Activated CD8-positive, alpha-beta memory T cell treated with anti-CD3 and anti-CD28 coated beads, Interleukin-2, amount 50 U/mL, for 1 hour (primary cell): Measurements from ENCODE around the gene ZNF341.

Experiments used
- DNase-seq: peaks from one replicate; pipeline ENCODE4 v3.0.0-alpha.2; 2020; ENCODE audit errors: extremely low read depth

The ZNF341 gene

DNA sequence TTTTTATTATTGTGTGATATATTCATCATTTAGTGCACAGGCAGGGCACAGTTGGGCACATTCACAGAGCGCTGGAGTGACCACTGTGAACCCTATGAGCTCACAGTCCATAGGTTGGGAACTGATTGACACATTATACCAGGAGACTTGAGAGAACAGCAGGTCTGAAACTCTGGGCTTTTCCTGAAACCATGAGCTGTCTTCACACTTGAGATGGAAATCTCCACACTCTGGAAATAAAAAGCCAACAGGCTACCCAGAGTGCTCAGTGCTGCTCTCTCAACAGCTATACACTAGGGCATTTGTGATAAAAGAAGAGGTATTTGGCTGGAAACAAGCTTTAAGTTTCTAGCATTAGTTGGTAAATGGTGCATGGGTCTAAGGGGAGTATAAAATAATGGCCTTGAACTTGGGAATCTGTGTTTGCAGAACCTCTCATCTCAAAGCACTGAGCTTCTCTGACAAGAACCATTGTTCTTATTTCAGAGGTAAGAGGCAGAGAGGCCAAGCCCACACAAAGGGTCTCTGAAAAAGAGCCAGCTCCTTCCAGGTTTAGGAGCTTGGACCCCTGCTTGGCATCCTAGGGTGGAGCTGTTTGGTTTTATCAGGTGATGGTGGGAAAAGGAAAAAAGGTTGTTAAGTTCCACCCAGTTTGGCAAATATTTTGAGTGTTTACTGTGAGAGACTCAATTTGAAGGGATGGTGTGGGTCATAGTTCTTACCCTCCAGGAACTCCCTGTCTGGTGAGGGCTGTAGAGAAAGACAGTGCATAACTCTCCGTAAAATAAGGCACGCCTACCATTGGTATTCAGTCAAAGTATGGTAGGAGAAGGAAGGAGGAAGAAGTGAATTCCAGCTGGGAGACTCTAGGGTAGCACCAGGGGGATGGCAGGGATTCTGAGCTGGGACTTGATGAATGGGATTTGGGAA lies 93.8 kb downstream of the ZNF341 start:
- no peak for DNase-seq

DNA sequence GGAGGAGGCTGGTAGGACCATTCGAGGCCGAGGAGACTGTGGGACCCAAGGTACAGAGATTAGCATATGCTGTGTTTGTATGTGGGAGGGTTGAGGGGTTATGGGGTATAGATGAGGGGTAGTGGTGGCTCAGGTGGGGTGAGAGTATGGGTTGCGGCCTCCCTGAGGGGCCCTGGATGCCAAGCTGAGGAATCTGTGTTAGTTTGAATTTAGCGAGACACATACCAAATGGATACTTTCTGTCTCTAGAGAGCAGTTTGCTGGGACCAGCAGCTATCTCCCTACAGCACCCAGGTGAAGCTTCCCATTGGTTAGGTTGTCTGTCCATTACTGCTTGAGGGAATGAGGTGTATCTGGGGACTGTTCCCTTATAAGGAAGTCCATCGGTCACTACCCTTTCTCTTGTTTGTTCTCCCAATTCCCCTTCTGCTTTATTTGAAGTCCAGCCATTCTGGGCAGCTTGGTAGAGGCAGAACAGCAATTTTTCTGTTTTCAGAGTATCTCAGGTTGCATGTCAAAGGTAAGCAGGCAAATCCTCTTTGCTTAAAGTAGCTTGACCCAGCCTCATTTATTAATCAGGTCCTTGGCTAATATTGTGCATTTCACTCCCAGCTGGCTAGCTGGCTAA lies 94.6 kb downstream of the ZNF341 start:
- no peak for DNase-seq

DNA sequence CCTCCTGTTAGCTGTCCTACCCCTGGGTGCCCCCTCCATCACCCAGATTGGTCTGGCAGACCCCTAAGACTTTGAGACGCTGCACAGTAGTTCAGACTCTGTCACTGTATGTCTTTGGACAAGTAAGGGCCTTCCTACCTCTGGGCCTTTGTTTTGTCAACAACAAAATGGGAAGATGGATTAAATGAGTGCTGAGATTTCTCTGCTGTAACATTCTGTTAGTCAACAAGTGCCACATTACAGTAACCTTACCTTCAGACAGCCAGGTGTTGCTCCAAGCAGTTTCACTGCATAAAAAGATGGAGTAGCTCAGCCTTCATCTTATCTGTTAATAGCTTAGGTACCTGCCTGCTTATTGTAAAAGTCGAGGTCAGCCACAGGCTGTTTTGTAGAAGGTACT lies 95.3 kb downstream of the ZNF341 start:
- DNase-seq: no peak

DNA sequence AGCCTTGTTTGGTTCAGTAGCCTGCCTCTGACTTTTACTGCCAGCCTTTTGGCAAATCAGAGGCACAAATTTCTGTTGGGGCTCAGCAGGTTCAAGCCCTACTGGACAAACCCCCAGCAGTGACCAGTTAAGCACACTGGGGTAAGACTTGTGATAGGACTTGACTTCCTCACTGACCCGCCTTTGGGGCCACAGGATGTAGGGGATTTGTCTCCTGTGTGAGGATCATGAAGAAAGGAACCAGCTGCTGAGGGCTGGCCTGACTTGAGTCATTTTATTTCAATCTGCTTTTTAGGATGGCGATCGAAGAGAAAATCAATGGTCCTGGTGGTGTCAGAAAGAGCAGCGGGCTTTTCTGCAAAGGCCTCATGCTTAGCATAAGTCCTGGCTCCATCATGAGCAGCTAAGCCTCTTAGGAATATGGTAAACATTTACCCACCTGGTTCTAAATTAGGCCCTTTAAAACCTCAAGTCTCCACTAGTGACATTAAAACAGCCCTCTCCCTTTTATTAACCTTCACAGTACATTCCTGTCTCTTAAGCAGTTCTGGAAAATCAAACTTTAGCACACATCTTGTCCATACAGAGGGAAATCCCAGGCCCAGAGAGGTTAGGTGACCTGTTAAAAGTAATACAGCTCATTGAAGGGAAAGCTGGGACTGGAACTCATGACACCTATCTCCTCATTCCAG lies 96.0 kb downstream of the ZNF341 start:
- no peak for DNase-seq

DNA sequence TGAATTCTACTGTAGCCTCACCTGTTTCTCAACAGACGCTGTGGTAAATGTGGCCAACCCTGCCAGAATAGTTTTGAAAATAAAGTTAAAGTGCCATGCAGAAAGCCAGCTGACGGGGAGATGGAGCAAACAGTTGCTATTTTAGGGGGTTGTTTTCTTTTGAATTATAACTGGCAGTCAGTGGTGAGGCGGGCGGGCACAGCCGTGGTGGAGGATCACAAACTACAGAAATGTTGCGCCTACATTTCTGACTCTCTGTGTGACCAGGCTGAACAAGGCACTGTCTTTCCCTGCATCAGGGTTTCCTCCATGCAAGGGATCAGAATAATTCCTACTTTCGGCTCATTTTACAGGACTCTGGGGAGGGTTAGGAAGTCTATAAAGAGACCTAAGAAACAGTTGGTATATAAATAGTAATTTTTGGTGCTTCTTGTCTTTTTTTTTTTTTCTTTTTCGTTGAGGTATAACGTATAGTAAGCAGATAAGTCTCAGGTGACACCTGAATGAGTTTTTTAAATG lies 96.6 kb downstream of the ZNF341 start:
- DNase-seq: no peak

DNA sequence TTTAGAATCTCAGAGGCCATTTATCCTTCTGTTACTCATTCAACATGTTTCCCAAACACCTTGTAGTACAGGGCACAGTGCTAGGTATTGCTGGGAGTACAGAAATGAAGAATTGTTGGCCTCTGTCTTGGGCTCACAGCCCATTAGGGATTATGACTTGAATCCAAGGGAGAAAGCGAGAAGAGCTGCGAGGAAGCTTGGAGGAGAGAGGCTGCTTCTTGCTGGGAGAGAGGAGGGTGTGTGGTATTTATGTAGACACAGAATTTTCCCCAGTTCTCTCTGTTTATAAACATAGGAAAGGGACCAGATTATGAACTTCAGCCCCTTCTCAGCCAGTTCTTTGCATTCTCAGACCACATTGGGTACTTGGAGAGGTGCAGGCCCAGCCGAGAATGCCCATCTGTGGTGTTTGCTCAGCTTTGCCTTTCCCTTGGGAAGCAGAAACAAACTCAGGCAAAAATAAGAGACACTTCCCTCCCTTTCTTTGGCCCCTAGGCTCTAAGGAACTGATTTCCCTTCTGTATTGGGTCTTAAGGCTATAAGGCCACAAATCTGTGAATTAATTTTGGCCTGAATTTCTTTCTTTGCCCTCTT lies 97.3 kb downstream of the ZNF341 start:
- no peak for DNase-seq

DNA sequence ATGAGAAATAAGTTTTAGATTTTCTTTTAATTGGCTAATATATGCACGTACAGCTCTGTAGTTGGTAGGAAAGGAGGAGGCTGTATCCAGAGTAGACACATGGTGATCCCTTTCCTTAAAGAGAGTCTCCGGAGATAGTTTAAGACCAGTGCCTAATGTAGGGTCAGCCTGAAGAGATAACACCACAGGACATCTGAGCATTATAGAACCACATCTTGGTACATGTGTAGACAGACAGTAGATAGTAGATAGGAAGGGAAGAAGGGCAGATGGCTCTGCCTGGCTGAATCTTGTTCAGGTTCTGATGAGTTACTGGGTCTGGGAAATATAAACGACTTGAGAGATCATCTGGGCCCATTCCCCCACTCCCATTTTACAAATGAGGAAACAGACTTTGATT lies 97.8 kb downstream of the ZNF341 start:
- no peak for DNase-seq

DNA sequence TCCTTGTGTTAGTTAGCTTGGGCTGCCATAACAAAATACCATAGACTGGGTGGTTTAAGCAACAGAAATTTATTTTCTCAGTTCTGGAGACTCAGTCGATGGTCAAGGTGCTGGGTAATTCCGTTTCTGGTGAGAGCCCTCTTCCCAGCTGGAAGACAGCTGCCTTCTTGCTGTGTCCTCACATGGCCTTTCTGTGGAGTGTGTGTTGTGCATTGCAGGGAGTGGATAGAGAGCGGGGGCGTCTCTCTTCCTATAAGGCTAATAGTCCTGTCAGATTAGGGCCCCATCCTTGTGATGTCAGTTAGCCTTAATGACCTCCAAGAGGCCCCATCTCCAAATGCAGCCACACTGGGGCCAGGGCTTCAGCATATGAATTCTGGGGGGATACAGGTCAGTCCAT lies 98.6 kb downstream of the ZNF341 start:
- no peak for DNase-seq

DNA sequence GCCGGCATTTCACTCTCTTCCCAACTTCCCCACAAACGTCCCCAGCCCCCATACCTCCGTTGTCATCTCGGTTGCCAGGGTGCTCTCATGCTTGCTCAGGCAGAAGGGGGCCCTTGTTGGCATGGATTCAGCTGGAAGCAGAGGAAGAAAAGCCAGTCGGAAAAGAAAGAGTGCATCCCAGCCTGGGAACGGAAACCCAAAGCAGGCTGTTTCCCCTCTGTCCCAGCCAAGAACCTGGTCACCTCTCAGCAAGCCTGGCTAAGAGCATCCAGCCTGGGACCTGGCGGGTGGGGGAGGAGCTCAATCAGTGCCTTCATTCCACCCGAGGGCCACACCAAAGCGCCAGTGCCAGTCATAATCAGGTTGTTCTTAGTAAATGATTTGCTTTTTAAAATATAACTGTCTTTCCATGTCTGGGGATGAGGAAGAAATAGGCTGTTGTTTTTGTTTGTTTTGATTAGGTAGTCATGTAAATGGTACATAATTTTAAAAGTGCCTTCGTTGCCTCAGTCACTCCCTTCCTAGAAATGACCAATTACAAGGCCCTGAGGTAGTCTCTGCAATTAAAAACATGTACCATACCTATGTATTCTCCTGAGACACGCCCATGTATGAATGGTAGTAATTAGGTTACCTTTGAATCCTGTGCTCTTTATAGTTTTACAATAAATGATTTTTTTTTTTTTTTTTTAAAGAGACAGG lies 100.5 kb downstream of the ZNF341 start:
- DNase-seq: no peak

DNA sequence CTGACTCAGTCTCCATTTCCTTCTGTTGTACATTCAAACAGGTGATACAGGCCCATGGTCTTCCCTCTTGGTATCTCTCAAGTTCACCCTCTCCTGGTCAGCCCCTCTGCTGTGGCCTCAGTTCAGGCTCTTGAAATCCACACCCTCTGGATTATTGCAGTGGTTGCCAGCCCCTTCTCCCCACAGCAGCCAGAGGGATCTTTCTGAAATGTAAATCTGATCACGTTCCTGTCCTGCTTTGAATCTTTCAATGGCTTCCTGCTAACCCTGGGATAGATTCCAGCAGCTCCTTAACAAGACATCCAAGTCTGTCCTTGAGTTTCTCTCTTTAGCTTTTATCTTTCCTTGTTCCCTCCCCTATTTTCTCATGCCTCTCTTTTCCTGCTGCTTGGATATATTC lies 101.5 kb downstream of the ZNF341 start:
- DNase-seq: no peak

DNA sequence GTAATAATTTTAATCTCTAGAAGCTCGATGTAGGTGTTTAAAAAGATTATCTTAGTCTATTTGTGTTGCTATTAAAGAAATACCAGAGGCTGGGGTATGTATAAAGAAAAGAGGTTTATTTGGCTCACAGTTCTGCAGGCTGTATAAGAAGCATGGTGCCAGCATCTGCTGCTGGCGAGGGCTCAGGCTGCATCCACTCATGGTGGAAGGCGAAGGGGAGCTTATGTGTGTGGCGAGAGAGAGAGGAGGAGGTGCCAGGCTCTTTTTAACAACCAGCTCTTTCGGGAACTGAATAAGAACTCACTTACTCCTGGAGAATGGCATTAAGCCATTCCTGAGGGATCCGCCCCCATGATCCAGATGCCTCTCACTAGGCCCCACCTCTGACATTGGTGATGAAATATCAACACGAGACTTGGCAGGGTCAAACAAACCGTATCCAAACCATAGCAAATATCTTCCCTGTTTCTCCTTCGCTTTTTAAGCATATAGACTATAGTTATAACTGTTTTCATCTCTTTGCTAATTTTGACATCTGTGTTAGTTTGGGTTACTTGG lies 103.9 kb downstream of the ZNF341 start:
- no peak for DNase-seq

DNA sequence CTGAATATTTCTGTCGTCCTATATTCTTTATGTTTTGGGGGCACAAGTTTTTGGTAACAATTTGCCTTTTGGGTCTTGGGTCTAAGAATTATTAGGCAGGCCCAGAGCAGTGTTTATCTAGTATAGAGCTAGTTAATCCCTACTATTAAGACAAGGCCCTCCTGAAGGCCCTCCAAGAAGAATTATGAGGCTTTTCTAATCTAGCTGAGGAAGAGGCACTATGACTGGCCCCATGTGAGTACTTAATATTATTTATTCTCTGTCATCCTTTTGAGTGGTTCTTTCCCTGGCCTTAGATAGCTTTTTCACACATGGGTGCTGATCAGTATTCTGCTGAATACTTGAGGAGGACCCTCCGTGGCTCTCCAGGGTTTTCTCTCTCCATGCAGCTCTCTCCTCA lies 104.5 kb downstream of the ZNF341 start:
- DNase-seq: no peak

DNA sequence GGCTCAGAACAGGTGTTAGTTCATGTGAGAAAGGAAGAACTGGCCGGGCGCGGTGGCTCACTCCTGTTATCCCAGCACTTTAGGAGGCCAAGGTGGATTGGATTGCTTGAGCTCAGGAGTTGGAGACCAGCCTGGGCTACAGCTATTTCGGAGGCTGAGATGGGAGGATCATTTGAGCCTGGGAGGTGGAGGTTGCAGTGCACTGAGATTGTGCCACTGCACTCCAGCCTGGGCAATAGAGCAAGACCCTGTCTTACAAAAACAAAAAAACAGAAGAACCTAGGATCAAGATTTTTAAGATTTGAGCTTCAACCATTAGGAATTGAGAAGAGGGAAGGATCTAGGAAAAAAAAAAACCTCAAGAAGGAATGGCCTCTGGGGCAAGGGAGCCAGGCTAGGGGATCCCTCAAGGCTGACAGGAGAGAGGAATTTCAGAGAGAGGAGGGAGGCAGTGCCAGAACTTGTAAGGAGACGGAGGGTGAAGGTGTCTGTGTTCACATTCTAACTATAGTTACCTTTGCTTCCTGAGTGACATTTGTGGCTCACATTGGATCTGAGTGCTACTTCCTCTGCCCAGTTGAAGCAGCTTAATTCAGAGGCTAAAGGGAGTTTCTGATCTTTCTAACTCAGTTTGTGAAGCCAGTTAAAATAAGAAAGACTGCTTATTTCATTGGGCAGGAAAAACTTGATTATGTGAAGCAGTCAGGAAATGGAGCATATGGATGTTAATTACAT lies 105.5 kb downstream of the ZNF341 start:
- no peak for DNase-seq

DNA sequence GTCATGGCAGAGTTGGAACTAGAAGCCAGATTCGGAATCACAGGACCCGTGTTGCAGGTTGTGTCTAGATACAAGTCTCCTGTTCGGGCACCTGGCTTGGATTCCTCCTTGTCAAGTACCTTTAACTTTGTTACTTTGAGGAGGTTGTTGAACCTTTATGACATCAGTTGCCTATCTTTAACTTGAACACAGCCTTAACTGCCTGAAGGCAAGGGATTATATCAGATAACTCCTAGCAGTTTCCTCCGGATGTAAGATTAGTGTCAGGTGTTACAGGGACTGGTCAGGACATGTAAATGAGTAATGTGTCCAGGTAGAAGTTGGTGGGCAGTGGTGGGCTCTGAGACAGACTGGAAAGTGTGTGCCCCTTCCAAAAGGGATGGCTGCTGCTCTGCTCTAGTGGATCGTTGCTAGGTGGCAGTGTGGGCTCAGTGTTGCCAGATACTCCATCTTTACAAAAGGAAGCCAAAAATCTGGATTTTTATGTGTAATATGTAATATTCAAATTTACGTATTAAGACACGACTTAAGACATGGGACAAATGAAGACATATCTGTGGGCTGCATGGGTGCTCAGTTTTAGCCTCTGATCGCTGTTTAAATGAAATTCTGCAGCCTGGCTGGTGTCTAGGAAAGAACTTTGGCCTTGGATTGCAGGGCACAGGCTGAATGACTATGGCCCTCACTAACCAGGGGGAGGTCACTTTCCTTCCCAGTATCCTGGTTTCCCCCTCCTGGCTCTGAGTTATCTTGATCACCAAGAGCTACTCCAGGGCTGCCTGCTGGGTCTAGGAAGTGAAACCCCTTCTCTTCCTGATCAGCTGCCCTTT lies 106.5 kb downstream of the ZNF341 start:
- no peak for DNase-seq

DNA sequence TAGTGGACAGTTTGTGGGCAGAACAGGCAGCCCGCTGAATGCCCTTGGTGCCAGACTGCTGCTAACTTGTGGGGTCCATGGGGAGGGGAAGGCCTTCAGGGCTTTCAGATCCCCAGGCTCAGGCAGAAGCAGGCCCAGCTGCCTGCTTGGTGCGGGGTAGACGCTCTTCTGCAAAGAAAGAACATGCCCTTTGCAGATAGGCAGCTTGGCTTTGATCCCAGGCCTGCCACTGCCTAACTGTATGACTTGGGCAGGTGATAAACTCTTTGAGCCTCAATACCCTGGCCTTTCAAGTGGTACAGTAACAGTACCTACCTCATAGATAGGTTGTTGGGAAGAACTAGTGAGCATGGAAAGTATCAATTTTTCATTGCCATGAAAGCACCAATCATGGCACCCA lies 107.8 kb downstream of the ZNF341 start:
- no peak for DNase-seq

DNA sequence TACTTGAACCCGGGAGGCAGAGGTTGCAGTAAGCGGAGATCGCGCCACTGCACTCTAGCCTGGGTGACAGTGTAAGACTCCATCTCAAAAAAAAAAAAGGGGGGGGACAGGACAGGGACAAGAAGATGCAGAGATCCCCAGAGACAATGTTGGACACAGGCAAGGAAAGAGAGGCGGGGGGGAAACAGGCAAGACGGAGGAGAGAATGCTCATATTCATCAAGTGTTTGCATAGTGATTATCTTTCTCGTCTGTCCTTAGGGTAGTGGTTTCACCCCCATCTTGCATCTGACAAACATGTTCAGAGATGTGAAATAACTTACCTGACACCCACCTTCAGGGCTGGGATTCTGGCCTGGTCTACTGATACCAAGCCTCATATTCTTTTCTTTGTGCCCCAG lies 108.4 kb downstream of the ZNF341 start:
- DNase-seq: no peak

DNA sequence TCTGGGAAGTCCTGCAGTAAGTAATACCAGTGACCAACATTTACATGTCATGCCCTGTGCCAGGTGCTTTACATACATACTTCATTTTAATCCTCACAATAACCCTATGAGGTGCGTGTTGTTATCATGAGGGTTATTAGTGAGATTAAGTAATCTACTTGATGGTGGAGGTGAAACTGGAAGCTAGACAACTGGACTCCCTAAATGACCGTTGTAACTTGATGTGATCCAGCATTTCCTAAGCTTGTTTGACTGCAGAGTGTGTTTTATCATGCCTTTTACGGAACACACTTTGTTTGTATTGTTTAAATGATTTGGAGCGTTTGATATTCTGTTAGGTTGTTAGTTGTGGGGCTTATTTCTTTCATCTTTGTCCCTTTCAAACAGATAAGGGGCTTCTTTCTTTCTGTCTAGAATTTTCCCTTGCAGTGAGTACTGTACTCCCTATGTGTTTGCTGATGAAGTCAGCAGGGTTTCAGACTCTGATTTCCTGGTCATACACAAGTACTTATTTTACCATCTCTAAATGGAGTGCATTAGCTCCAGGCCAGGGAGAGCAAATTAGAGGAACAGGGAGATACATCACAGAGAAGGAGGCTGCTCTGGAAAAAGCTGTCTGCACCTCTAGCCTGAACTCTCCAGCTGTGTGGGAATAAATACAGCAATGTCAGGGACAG lies 109.1 kb downstream of the ZNF341 start:
- no peak for DNase-seq

DNA sequence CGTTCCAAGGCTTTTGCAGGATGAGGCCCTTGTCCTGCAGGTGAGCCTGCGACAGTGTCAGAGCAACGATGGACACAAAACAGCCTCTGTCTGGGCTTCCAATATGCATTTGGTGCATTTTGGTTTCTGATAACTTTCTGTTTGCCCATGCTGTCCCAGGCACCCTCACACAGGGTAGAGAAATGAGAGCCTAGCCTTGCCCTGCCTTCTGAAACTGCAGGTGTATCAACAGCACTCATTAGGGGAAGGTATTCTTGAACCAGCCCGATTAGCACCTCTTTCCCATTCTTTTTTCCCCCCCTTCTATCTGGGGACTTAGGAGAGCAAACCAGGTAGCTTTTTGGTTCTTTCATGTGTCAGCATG lies 109.6 kb downstream of the ZNF341 start:
- no peak for DNase-seq
